Stimulated activated CD8-positive, alpha-beta memory T cell treated with anti-CD3 and anti-CD28 coated beads, Interleukin-12 subunit alpha, Interleukin-12 subunit beta, amount 100 ng/mL, for 4 hours (primary cell): ENCODE data around the gene OCA2.

Source experiments
- DNase-seq: peaks from one replicate; pipeline ENCODE4 v3.0.0-alpha.2; 2020; ENCODE audit warnings: low read depth

Gene OCA2

GRCh38 chr15:28079313-28079969 is 19.7 kb downstream of the OCA2 start:
- no peak for DNase-seq

DNA sequence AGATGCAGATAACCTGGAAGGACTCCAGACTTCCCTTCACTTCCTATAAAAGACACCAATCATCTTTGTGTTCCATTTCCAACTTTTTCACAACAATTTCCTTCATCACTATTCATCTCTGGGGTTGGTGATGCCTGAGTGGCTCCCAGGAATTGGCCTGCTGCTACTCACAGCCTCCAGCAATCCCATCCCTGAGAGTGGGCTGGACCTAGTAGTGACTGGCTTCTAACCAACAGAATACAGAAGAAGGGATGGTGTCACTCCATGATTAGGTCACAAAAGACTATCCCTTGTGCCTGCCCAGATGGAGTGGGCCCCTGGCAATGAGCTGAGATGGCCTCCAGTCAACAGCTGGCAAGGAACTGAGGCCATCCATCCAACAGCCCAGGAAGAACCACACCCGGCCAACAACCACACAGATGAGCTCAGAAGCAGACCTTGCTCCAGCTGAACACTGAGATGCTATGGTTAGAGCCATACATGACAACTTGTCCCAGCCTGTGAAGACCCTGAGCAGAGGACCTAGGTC is 20.9 kb downstream of the OCA2 start:
- DNase-seq: no peak

DNA sequence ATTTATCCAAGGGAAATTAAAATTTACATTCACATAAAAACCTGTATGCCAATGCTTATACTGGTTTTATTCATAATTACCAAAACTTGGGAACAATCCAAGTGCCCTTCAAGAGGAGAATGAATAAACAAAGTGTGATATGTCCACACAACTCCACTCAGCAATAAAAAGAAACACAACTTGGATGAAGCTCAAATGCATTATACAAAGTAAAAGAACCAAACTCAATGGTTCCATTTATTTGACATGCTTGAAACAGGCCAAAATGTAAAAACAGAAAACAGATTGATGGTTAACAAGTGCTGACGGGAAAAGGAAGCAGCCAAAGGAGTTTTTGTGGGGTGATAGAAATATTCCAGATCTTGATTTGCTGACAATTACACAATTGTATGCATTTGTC is 23.5 kb downstream of the OCA2 start:
- no peak for DNase-seq

DNA sequence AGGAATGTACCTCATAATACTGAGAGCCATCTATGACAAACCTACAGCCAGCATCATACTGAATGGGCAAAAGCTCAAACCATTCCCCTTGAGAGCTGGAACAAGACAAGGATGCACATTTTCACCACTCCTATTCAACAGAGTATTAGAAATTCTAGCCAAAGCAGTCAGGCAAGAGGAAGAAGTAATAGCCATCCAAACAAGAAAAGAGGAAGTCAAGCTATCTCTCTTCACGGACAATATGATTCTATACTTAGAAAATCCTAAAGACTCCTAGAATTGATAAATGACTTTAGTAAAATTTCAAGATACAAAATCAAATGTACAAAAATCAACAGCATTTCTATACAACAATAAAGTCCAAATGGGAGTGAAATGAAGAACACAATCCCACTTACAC is 30.2 kb downstream of the OCA2 start:
- no peak for DNase-seq

GRCh38 chr15:28066231-28066630 is 32.9 kb downstream of the OCA2 start:
- DNase-seq: no peak

DNA sequence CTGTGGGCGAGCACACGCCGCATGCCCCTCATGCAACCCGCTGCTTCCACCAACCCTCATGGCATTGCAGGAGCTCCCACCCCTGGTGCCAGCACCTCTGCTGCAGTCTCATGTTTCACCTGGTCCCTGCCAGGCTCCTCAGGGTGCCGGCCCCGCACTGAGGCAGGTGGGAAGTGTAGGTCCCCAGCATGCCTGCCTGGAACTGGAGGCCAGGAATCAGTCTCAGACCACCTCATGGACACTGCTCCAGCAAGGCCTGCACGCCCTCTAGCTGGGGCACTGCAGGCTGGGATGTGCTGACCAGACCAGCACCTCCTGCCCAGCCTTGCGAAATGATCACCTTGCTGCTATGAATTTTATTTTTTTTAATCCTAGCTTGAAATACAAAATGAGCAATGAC is 39.1 kb downstream of the OCA2 start:
- DNase-seq: no peak

- DNase-seq: no peak
These were observed 41.0 kb downstream of the OCA2 start for GRCh38 chr15:28058082-28058481.

DNA sequence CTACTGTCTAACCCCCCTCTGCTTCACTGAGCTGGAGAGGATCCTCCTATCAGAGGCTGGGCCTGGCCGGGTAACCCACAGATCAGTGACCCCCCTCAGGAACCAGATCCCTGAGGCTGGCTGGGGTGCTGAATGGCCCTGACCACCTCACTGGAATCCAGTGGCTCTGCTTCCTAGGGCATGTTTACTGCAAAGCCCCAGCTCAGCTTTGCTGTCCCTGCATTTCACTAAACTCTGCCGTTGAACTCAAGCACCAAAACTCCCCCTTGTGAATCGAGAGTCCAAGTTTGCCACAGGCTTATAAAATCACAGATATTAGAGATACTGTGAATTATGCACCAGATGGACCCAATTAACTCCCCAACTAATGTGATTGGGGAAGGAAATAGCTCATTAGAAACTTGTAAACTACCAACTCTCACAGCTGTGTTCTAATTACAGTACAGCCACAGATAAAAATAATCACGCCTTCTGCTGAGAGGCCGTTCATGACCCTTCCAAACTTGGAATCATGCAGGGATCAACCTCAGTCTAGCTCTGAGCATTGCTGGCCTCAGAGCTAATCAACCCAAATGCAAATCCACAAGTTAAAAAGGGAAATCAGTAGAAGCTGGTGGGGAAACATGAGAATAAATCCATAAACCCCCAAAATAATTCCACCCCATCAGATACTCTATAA is 47.0 kb downstream of the OCA2 start:
- no peak for DNase-seq

- no peak for DNase-seq
These were observed 49.5 kb downstream of the OCA2 start for GRCh38 chr15:28049581-28049980.

DNA sequence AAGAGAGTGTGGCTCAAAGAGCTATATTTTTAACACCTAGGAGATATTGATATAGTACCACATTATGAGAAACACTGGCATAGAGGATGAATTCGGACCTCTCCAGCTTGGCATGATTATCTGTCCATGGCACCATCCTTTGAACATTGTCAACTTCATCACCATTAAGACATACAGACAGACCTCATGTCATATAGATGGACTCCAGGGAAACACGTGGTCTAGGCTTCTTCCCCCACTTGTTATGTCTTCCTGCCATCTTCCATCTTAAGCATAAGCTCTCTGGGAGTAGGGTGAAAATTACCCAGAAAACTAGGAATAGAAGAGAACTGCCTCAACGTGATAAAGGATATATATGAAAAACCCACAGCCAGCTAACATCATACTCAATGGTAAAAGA is 51.8 kb downstream of the OCA2 start:
- DNase-seq: no peak

GRCh38 chr15:28044121-28044672 is 54.9 kb downstream of the OCA2 start:
- no peak for DNase-seq

- DNase-seq: no peak
These were observed 55.4 kb downstream of the OCA2 start for GRCh38 chr15:28043691-28044091.

DNA sequence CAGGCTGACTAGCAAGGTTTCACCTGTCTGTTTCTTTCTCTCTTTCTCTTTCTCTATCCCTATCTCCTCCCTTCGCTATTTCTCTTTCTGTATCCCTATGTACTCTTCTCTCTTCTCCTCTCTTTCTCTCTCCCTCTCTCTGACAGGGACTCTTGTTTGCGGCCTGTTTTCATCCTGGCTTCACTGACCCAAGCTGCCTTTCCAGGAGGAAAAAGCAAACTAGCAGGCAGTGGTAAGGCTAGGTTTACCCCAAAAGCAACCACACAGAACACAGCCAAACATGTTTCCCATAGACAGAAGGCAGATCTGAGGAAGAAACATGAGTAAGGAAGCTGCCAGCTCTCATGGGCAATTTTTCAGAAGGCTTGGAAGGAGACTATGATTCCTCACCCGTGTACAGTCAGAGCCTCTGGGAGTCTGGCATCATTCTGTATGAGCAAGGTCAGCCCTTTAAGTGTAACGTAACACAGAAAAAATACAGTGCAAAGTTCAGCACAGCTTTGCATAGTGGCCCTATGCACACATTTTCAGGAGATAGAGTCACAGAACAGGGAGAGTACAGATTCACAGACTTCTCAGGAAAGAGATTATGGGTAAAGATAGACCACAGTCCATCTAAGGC is 61.0 kb downstream of the OCA2 start:
- no peak for DNase-seq

GRCh38 chr15:28033443-28033842 is 65.7 kb downstream of the OCA2 start:
- DNase-seq: no peak

GRCh38 chr15:28030801-28031200 is 68.3 kb downstream of the OCA2 start:
- no peak for DNase-seq

- DNase-seq: no peak
These were observed 71.4 kb downstream of the OCA2 start for GRCh38 chr15:28027714-28028076.

GRCh38 chr15:28026764-28027713 is 72.1 kb downstream of the OCA2 start:
- DNase-seq: no peak

- DNase-seq: no peak
These were observed 72.9 kb downstream of the OCA2 start for GRCh38 chr15:28026221-28026620.

- no peak for DNase-seq
These were observed 73.7 kb downstream of the OCA2 start for GRCh38 chr15:28025413-28025812.

DNA sequence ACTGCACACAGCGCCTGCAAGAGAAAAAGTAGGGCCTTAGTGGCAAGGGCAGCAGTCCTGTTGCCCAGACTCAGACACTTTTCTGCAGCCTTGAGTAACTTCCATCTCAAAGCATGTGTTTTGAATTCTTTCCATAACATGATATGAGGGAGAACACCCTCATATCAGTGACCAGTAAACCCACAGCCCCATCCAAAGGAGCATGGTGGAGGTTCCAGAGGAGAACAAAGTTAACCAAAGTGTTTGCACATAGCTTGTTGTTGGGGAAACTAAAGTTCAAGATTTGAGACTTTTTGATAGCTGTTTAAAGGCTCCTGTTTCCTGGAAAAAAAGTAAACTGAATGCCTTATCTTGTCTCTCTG is 74.2 kb downstream of the OCA2 start:
- DNase-seq: no peak

DNA sequence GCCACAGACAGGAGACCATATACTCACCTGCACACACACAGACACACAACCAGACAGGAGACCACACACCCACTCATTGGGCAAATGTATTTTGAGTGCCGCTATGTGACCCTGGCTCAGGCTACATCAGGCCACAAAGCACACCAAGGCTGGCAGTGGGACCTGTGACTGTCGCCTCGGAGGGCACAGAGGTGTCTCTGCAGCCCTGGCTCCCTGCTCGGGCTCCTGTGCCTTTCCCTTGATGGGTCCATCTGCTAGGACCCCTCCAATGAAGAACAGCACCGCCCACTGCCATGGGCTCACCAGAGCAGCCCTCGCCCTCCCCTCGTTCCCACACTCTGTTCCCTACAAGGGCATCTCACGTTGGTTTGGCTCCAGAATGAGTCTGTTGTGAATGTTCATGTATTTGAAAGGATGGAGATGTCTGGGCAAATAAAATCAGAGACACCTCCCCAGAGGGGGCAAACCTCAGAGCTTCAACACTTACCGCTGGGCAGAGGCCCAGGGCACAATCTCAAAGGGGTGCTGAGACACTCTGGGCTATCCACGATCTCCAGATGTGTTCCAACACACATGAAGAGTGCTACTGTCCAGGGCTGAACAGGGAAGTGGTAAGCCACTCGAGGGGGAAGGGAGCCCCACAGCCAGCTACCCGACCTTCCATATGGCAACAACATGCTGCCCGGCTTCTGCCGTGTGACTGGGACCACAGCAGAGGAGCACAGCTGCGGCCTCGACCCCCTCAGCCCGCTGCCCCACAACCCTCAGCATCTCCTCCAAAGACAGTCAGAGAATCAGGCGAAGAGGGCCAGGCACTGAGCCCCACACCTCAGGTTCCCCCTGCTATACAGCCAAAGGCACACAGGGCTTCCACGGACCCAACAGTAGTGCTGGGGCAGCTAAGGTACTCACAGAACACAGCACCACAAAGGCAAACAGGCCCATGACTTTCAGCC is 74.9 kb downstream of the OCA2 start:
- DNase-seq: no peak
